ENCODE measurements around the gene STIP1.
A peak's percentile ranks its signal among the peaks of the same experiment; 100 is the strongest.

STIP1 gene
- total RNA-seq, result 53.3 to 61.0 (median 54.4) reads per million in 3 donors

DNA sequence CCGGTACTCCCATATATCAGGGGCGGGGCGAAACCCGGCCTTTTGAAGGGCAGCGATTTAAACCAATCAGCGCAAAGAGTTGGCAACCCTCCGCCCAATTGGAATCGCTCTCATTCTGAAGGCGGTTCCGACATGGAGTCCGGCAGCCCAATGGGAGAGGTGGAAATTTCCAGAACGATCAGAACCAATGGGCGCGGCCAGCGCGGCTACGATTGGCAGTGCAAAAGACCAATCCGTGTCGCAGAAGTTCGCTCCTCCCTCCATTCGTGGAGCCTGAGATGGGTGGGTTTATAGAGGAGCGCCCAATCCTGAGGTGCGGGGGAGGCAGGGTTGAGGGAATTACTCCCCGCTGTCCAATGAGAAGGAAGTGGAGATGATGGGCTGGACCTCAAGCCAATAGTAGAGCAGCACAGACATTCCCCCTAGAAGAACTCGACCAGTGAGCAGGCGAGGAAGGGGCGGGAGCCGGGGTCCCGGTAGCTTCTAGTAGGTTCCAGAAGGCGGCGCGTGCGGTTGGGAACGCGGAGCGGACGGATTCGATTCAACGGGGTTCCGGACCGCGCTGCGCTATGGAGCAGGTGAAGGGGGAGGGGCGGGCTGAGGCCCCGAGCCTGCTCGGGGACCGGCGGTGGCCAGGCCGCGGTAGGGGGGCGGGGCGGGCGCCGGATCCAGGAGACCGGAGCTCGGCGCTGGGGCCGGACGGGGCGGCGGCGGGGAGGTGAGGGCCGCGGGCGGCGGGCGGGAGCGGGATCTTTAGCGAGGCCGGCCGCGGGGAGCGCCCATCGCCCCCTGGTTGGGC is at the start of gene STIP1:
Gene STIP1 (plus strand): TSS at position 479 of the 799 bp plus-strand sequence. CDS start 91 bp downstream, at position 570.
- peak within 1 kb of the TSS; percentile 77 for H3K4me3 ChIP-seq (ENCODE audit: insufficient read depth, low read depth, low read length, poor library complexity, severe bottlenecking)
- peaks cover 5% of the 10 kb centered on the region for H3K4me1 ChIP-seq (ENCODE audit: control insufficient read depth, insufficient read depth, low read length, poor library complexity, severe bottlenecking)
- H3K27ac ChIP-seq (ENCODE audit: insufficient read depth, low read length, poor library complexity, severe bottlenecking), result peak within 1 kb of the TSS; percentile 75
- H3K36me3 ChIP-seq (ENCODE audit: control insufficient read depth, insufficient read depth, low read length), result no peaks in the 10 kb centered on the region
- H3K27me3 ChIP-seq (replicated peaks; ENCODE audit: control insufficient read depth, insufficient read depth, low read length, poor library complexity, severe bottlenecking), result no peaks in the 10 kb centered on the region
- peak; percentile 98 to 99 (median 99) for DNase-seq
- H3K9me3 ChIP-seq (ENCODE audit: control insufficient read depth, low read length), result no peaks in the 10 kb centered on the region

DNA sequence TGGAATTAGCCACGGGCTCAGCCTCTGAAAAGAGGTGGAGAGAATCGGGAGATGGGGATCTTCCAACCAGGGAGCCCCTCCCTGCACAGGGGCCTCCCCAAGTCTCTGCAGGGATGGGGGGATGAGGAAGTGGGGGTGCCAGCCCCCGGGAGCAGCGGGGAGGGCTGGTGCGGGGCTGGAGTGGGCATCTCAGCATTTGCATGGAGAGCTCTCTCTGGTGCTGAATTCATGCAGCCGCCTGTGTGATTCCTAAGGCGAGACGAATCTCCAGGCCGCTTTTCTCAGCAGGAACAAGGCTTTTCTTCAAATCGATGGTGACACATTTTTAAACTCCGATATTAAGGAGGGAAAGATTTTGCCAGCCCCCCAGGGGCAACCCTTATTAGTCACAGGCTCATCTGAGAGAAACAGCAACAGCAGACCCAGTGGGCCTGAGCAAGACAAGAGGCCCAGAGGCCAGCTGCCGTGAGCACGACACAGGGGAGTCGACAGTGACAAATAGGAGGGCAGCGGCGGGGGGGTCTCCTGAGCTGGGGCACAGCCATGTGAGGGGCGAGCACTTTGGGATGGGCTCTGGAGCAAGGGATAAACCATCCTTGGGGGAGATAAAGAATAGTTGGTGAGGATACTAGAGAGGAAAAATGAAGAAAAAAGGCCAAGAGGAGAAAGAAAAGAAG is 49.1 kb upstream of the STIP1 start:
- DNase-seq, result no peak
- H3K36me3 ChIP-seq (ENCODE audit: control insufficient read depth, insufficient read depth, low read length), result no peaks in the 10 kb centered on the region
- no peaks in the 10 kb centered on the region for H3K9me3 ChIP-seq (ENCODE audit: control insufficient read depth, low read length)
- H3K4me3 ChIP-seq (ENCODE audit: insufficient read depth, low read depth, low read length, poor library complexity, severe bottlenecking), result no peak overlapping the region
- H3K4me1 ChIP-seq (ENCODE audit: control insufficient read depth, insufficient read depth, low read length, poor library complexity, severe bottlenecking), result no peaks in the 10 kb centered on the region
- no peaks in the 10 kb centered on the region for H3K27me3 ChIP-seq (replicated peaks; ENCODE audit: control insufficient read depth, insufficient read depth, low read length, poor library complexity, severe bottlenecking)
- no peak overlapping the region for H3K27ac ChIP-seq (ENCODE audit: insufficient read depth, low read length, poor library complexity, severe bottlenecking)

DNA sequence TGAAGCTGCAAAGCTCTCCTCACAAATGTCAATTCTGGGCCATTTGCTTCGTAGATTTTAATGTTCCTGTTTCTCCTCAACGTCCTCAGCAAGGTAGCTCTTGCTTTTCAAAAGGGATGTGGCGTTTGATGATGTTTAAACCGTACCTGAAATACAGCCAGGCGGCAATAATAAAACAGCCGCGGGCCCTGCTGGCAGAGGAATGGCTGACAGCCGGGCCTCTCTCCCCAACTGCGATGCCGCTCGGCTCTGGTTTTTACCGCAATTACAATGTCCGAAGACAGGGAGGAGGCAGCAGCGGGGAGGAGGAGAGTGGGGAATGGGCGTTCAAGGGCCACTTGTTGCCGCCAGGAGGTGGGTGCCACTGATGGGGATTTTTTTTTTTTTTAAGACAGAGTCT is 47.6 kb upstream of the STIP1 start:
- Histone ChIP-seq H3K4me1 (ENCODE audit: control insufficient read depth, insufficient read depth, low read length, poor library complexity, severe bottlenecking) (no peaks in the 10 kb centered on the region), H3K27ac (ENCODE audit: insufficient read depth, low read length, poor library complexity, severe bottlenecking) (no peak overlapping the region), H3K9me3 (ENCODE audit: control insufficient read depth, low read length) (no peaks in the 10 kb centered on the region), H3K36me3 (ENCODE audit: control insufficient read depth, insufficient read depth, low read length) (no peaks in the 10 kb centered on the region), H3K27me3 (replicated peaks; ENCODE audit: control insufficient read depth, insufficient read depth, low read length, poor library complexity, severe bottlenecking) (no peaks in the 10 kb centered on the region), H3K4me3 (ENCODE audit: insufficient read depth, low read depth, low read length, poor library complexity, severe bottlenecking) (no peak overlapping the region)
- DNase-seq, result no peak

DNA sequence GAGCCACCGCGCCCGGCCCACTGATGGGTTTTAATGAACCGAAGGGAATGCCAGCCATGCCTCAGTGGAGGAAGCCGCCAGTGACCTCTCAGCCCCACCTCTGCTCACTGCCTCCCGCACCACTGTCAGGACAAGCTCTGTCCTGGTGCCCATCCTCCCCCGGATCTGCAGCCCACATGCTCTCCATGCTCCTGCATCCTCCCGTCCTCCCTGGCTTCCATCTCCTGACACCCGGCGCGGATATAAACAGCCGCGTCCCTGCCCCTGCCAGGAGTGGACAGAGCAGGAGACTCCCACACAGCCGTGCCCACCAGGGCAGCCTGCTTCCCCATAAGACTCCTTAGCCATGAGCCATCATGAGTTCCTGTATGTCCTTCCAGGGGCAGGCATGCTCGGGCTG is 46.9 kb upstream of the STIP1 start:
- Histone ChIP-seq H3K36me3 (ENCODE audit: control insufficient read depth, insufficient read depth, low read length) (no peaks in the 10 kb centered on the region), H3K27me3 (replicated peaks; ENCODE audit: control insufficient read depth, insufficient read depth, low read length, poor library complexity, severe bottlenecking) (no peaks in the 10 kb centered on the region), H3K4me3 (ENCODE audit: insufficient read depth, low read depth, low read length, poor library complexity, severe bottlenecking) (no peak overlapping the region), H3K4me1 (ENCODE audit: control insufficient read depth, insufficient read depth, low read length, poor library complexity, severe bottlenecking) (no peaks in the 10 kb centered on the region), H3K9me3 (ENCODE audit: control insufficient read depth, low read length) (no peaks in the 10 kb centered on the region), H3K27ac (ENCODE audit: insufficient read depth, low read length, poor library complexity, severe bottlenecking) (no peak overlapping the region)
- no peak for DNase-seq

DNA sequence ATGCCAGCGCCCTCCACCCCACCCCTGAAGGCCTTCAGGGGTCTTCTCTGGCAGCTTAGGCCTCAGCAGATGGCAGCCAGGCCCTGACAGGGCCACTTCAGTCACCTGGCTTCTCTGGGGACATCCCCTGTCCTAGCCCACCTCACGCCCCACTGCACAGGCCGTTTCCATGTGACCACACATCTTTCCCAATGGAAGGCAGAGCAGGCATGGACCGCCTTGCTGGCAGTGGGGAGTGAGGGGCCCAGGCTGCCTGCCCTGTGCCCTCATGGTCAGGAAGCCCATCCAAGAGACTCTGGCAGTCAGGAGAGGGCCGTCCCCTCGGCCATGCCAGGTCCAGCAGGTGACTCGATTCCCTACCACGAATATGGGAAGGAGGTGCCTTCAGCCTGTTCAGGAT is 45.9 kb upstream of the STIP1 start:
- no peaks in the 10 kb centered on the region for H3K9me3 ChIP-seq (ENCODE audit: control insufficient read depth, low read length)
- DNase-seq, result no peak
- no peaks in the 10 kb centered on the region for H3K36me3 ChIP-seq (ENCODE audit: control insufficient read depth, insufficient read depth, low read length)
- H3K27ac ChIP-seq (ENCODE audit: insufficient read depth, low read length, poor library complexity, severe bottlenecking), result no peak overlapping the region
- H3K27me3 ChIP-seq (replicated peaks; ENCODE audit: control insufficient read depth, insufficient read depth, low read length, poor library complexity, severe bottlenecking), result no peaks in the 10 kb centered on the region
- H3K4me1 ChIP-seq (ENCODE audit: control insufficient read depth, insufficient read depth, low read length, poor library complexity, severe bottlenecking), result no peaks in the 10 kb centered on the region
- no peak overlapping the region for H3K4me3 ChIP-seq (ENCODE audit: insufficient read depth, low read depth, low read length, poor library complexity, severe bottlenecking)

DNA sequence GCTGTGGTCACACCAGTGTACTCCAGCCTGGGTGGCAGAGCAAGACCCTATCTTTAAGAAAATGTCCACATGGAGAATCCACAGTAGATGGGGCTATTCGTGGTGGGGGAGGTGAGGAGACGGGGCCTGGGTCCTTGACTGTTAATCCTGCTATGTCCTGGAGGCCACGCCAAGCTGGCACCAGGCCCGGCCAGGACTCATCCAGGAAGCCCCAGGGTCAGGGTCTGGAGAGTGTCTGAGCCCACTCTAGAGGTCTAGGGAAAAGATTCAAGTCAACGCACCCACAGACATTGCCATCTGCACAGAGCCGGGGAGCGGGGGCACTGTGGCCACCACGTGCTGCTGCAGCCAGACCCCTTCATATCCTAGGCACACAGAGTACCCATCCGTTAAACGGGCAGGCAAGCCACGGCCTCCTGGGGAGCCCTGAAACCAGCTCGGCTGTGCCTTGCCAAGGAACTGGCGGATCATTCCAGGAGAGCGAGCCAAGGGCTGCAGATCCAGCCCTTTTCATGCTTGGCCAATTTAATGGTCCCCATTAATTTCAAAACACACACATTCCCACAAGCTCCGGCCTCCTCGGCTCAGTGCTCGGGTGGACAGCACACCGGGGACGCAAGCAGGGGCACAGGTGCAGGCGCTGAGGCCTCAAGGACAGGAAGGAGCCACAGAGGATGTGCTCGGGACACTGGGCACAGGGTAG is 44.7 kb upstream of the STIP1 start:
- no peak overlapping the region for H3K4me3 ChIP-seq (ENCODE audit: insufficient read depth, low read depth, low read length, poor library complexity, severe bottlenecking)
- no peaks in the 10 kb centered on the region for H3K36me3 ChIP-seq (ENCODE audit: control insufficient read depth, insufficient read depth, low read length)
- no peak for DNase-seq
- H3K4me1 ChIP-seq (ENCODE audit: control insufficient read depth, insufficient read depth, low read length, poor library complexity, severe bottlenecking), result no peaks in the 10 kb centered on the region
- H3K9me3 ChIP-seq (ENCODE audit: control insufficient read depth, low read length), result no peaks in the 10 kb centered on the region
- no peaks in the 10 kb centered on the region for H3K27me3 ChIP-seq (replicated peaks; ENCODE audit: control insufficient read depth, insufficient read depth, low read length, poor library complexity, severe bottlenecking)
- no peak overlapping the region for H3K27ac ChIP-seq (ENCODE audit: insufficient read depth, low read length, poor library complexity, severe bottlenecking)

DNA sequence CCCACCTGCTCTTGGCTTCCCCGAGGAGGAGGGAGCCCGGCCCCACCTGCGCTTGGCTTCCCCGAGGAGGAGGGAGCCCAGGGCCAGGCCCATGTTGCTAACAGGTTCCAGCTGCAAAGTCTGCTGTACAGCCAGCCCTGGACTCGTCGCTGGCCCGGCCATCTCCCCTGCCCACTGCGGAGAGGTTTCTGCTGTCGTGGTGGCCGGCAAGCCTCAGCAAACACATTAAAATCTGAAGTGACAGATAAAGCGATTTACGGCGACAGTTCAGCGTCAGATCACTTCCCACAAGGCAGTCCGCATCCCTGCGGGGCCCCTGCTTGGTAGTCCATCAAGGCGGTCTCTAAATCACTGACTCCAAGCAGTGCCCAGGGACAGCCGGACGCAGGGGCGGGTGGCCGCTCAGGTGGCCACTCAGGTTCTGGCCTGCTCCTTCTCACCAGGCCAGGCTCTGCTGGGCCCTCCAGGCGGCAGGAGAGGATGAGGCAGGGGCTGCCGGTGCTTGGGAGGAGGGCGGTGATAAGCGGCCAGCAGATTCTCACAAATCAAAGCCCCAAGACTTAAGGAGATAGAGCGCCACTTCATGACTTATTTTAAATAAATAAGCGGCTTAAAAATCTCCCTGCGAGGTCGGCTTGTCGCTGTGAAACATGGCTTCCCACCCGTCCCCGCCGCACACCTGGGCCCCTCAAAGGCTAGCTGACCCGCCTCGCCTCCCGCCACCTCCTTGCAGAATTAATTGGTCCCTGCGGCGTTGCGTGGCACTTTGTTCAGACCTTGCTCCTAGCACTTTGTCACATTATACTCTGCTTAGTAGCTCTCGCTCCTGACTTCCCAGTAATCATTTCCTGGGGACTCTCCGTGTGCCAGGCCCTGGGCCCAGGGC is 41.1 kb upstream of the STIP1 start:
- no peaks in the 10 kb centered on the region for H3K36me3 ChIP-seq (ENCODE audit: control insufficient read depth, insufficient read depth, low read length)
- H3K27ac ChIP-seq (ENCODE audit: insufficient read depth, low read length, poor library complexity, severe bottlenecking), result no peak overlapping the region
- no peaks in the 10 kb centered on the region for H3K27me3 ChIP-seq (replicated peaks; ENCODE audit: control insufficient read depth, insufficient read depth, low read length, poor library complexity, severe bottlenecking)
- no peaks in the 10 kb centered on the region for H3K9me3 ChIP-seq (ENCODE audit: control insufficient read depth, low read length)
- no peak for DNase-seq
- H3K4me3 ChIP-seq (ENCODE audit: insufficient read depth, low read depth, low read length, poor library complexity, severe bottlenecking), result no peak overlapping the region
- no peaks in the 10 kb centered on the region for H3K4me1 ChIP-seq (ENCODE audit: control insufficient read depth, insufficient read depth, low read length, poor library complexity, severe bottlenecking)

DNA sequence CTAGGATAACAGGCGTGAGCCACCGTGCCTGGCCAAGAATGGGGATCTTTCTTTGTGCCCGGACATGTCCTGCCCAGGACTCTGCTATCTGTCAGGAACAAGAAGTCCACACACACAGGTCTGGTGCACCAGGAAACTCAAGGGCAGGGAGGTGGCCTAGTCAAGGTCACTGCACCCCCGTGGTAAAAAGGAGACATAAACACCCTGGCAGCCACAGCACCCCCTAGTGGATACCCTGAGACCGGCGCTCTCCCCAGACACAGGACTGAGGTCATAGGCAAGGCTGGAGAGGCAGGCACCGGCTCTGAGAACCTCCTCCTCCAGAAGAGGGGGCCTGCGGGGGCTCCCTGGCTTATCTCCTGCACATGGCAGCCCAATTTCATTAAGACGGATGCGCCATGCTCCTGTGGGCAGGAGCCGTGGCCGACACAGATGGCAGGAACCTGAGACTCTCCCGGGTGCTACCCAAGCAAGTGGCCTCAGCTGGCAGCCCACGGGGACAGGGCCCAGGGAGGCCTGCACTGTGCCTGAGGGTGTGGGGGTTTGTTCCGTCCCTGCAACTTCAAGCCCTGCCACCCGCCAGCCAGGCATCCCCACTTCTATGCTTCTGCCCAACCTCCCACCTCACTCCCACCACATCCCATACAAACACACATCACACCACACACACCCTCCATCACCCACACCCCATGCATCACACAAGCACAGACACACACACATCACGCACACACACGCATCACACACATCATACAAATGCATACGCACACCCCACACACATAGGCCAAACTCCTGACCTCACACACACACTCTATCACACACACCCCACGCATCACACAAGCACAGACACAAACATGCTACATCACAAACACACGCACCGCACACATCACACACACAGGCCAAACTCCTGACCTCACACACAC is 39.7 kb upstream of the STIP1 start:
- peak; percentile 21 to 41 (median 31) for DNase-seq
- no peaks in the 10 kb centered on the region for H3K9me3 ChIP-seq (ENCODE audit: control insufficient read depth, low read length)
- no peaks in the 10 kb centered on the region for H3K4me1 ChIP-seq (ENCODE audit: control insufficient read depth, insufficient read depth, low read length, poor library complexity, severe bottlenecking)

More for the DNA sequence above, 39.7 kb upstream of the STIP1 start:
- Histone ChIP-seq H3K36me3 (ENCODE audit: control insufficient read depth, insufficient read depth, low read length) (no peaks in the 10 kb centered on the region), H3K4me3 (ENCODE audit: insufficient read depth, low read depth, low read length, poor library complexity, severe bottlenecking) (no peak overlapping the region), H3K27me3 (replicated peaks; ENCODE audit: control insufficient read depth, insufficient read depth, low read length, poor library complexity, severe bottlenecking) (no peaks in the 10 kb centered on the region), H3K27ac (ENCODE audit: insufficient read depth, low read length, poor library complexity, severe bottlenecking) (no peak overlapping the region)

All from effector memory CD4-positive, alpha-beta T cell (primary cell).